Measurements from ENCODE around the gene HOXC4. TPM values are rescaled to one million over a fixed set of nuclear protein-coding genes. Genes with fewer than 3 reads are reported as not detected.

The HOXC4 gene
- total RNA-seq, 4 donors from 2014 or later = 0.51 to 2.0 (median 0.71) TPM

DNA sequence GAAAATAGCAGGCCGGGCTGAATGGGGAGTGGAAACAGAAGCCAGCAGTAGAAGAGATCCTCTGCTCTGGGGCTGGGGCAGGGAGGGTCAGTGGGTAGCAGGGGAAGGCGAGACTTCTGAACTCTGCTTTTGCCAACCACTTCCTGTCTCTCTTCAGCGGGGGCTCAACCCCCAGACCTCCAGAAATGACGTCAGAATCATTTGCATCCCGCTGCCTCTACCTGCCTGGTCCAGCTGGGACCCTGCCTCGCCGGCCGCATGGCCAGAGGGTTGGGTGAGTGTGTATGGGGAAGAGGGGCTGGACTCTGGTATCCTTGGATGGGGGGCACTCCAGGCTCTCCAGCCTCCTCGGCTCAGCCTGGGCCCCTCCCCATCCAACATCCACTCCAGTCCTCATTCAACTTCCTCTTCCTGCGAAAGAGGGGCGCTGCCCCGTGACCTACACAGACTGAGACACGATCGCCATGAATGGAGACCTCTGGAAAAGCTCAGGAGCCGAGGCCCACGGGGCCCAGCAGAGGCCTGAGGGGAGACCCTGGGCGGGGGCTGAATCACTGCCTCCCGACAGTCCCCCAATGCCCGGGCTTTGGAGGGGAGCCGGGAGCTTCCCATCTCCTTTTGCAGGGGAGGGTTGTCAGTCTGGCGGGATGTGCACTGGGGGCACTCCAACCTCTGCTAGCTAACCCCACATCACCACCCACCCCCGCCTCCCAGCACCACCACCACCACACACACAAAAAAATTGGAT is 458 bp upstream of the HOXC4 start:
- intact Hi-C loops (cut with DNase I; ENCODE audit: low total_unique reads) = no loop called here
- H3K27me3 ChIP-seq = peaks cover 0 to 3% (median 0%) of the 10 kb centered on the region in 3 donors
- no peaks in the 10 kb centered on the region for H3K9me3 ChIP-seq
- in situ Hi-C loops (cut with MboI; ENCODE audit: low sequenced_read_pairs in 4 of 4) = no loop called here
- peak overlapping the region in 3 of 4 donors; percentile 21 to 41 (median 33) for H3K27ac ChIP-seq
- peaks cover 4 to 10% of the 10 kb centered on the region in 2 donors for H3K4me1 ChIP-seq
- no peak for ATAC-seq
- DNase-seq = no peak
- H3K36me3 ChIP-seq = no peaks in the 10 kb centered on the region
- TF ChIP-seq CTCF (IDR thresholded peaks at IDR 0.05 in 4 of 5, conservative IDR thresholded peaks at IDR 0.05 in 1 of 5) = no peak
- TF ChIP-seq POLR2A (IDR thresholded peaks at IDR 0.05) = no peak
- peak overlapping the region; percentile 55 to 65 (median 62) for H3K4me3 ChIP-seq

DNA sequence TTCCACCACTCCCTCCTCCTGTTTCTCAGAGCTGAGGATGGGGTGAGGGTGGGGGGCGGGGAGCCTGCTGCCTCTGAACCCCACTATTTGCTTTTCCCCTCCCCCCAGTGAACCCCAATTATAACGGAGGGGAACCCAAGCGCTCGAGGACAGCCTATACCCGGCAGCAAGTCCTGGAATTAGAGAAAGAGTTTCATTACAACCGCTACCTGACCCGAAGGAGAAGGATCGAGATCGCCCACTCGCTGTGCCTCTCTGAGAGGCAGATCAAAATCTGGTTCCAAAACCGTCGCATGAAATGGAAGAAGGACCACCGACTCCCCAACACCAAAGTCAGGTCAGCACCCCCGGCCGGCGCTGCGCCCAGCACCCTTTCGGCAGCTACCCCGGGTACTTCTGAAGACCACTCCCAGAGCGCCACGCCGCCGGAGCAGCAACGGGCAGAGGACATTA is 1.1 kb downstream of the HOXC4 start:
- intact Hi-C loops (cut with DNase I; ENCODE audit: low total_unique reads) = no loop called here
- TF ChIP-seq POLR2A (IDR thresholded peaks at IDR 0.05) (no peak), CTCF (IDR thresholded peaks at IDR 0.05 in 4 of 5, conservative IDR thresholded peaks at IDR 0.05 in 1 of 5) (no peak)
- H3K27me3 ChIP-seq = peaks cover 0 to 3% (median 0%) of the 10 kb centered on the region in 3 donors
- H3K9me3 ChIP-seq = no peaks in the 10 kb centered on the region
- no peaks in the 10 kb centered on the region for H3K36me3 ChIP-seq
- H3K27ac ChIP-seq = no peak overlapping the region
- ATAC-seq = no peak
- in situ Hi-C loops (cut with MboI; ENCODE audit: low sequenced_read_pairs in 4 of 4) = no loop called here
- DNase-seq = no peak
- peak overlapping the region in 2 of 4 donors; percentile 64 to 65 for H3K4me3 ChIP-seq
- H3K4me1 ChIP-seq = peaks cover 4 to 10% of the 10 kb centered on the region in 2 donors

DNA sequence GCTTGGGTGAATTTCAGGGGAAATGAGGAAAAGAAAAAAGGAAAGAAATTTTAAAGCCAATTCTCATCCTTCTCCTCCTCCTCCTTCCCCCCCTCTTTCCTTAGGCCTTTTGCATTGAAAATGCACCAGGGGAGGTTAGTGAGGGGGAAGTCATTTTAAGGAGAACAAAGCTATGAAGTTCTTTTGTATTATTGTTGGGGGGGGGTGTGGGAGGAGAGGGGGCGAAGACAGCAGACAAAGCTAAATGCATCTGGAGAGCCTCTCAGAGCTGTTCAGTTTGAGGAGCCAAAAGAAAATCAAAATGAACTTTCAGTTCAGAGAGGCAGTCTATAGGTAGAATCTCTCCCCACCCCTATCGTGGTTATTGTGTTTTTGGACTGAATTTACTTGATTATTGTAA is 1.9 kb downstream of the HOXC4 start:
- Histone ChIP-seq H3K27me3 (no peaks in the 10 kb centered on the region), H3K4me3 (no peak overlapping the region), H3K36me3 (no peaks in the 10 kb centered on the region), H3K27ac (no peak overlapping the region), H3K9me3 (no peaks in the 10 kb centered on the region), H3K4me1 (peaks cover 4 to 10% of the 10 kb centered on the region in 2 donors)
- DNase-seq (no peak), ATAC-seq (no peak)
- in situ Hi-C loops (cut with MboI; ENCODE audit: low sequenced_read_pairs in 4 of 4) = no loop called here
- TF ChIP-seq POLR2A (IDR thresholded peaks at IDR 0.05) (no peak), CTCF (IDR thresholded peaks at IDR 0.05 in 4 of 5, conservative IDR thresholded peaks at IDR 0.05 in 1 of 5) (no peak)
- intact Hi-C loops (cut with DNase I; ENCODE audit: low total_unique reads) = no loop called here

GRCh38 chr12:54056110-54056509 is 2.5 kb downstream of the HOXC4 start:
- Histone ChIP-seq H3K4me3 (no peak overlapping the region), H3K27me3 (no peaks in the 10 kb centered on the region), H3K4me1 (peaks cover 4 to 10% of the 10 kb centered on the region in 2 donors), H3K36me3 (no peaks in the 10 kb centered on the region), H3K9me3 (no peaks in the 10 kb centered on the region), H3K27ac (no peak overlapping the region)
- no peak for DNase-seq
- TF ChIP-seq POLR2A (IDR thresholded peaks at IDR 0.05) = no peak
- TF ChIP-seq CTCF (IDR thresholded peaks at IDR 0.05 in 4 of 5, conservative IDR thresholded peaks at IDR 0.05 in 1 of 5) = no peak
- in situ Hi-C loops (cut with MboI; ENCODE audit: low sequenced_read_pairs in 4 of 4) = no loop called here
- no peak for ATAC-seq
- intact Hi-C loops (cut with DNase I; ENCODE audit: low total_unique reads) = no loop called here
